Measurements from ENCODE around the gene FOXJ3.
A peak's percentile ranks its signal among the peaks of the same experiment; 100 is the strongest.

Gene FOXJ3

GRCh38 chr1:42264511-42265190 is 70.4 kb downstream of the FOXJ3 start:
- no peak overlapping the region for H3K4me3 ChIP-seq (ENCODE audit: low read length)
- no peak for DNase-seq (ENCODE audit: low read depth, low spot score)

- no peak overlapping the region for H3K4me3 ChIP-seq (ENCODE audit: low read length)
- DNase-seq (ENCODE audit: low read depth, low spot score), result no peak
These were observed 72.0 kb downstream of the FOXJ3 start for GRCh38 chr1:42263019-42263418.

GRCh38 chr1:42260376-42261070 is 74.5 kb downstream of the FOXJ3 start:
- DNase-seq (ENCODE audit: low read depth, low spot score), result no peak
- no peak overlapping the region for H3K4me3 ChIP-seq (ENCODE audit: low read length)

- no peak for DNase-seq (ENCODE audit: low read depth, low spot score)
- H3K4me3 ChIP-seq (ENCODE audit: low read length), result peak overlapping the region; percentile 24; the same call in 1 of the 2 replicates
These were observed 75.3 kb downstream of the FOXJ3 start for GRCh38 chr1:42259739-42260064.

- peak overlapping the region; percentile 38 for H3K4me3 ChIP-seq (ENCODE audit: low read length)
- peak; percentile 95 for DNase-seq (ENCODE audit: low read depth, low spot score)
These were observed 75.8 kb downstream of the FOXJ3 start for GRCh38 chr1:42259059-42259738.

GRCh38 chr1:42258218-42258617 is 76.8 kb downstream of the FOXJ3 start:
- no peak overlapping the region for H3K4me3 ChIP-seq (ENCODE audit: low read length)
- DNase-seq (ENCODE audit: low read depth, low spot score), result no peak

- H3K4me3 ChIP-seq (ENCODE audit: low read length), result no peak overlapping the region
- no peak for DNase-seq (ENCODE audit: low read depth, low spot score)
These were observed 84.0 kb downstream of the FOXJ3 start for GRCh38 chr1:42251042-42251441.

- no peak for DNase-seq (ENCODE audit: low read depth, low spot score)
- no peak overlapping the region for H3K4me3 ChIP-seq (ENCODE audit: low read length)
These were observed 84.9 kb downstream of the FOXJ3 start for GRCh38 chr1:42250164-42250563.

- DNase-seq (ENCODE audit: low read depth, low spot score), result peak; percentile 81
- H3K4me3 ChIP-seq (ENCODE audit: low read length), result peak overlapping the region; percentile 30
These were observed 93.9 kb downstream of the FOXJ3 start for GRCh38 chr1:42240966-42241755.

GRCh38 chr1:42239555-42239954 is 95.5 kb downstream of the FOXJ3 start:
- no peak for DNase-seq (ENCODE audit: low read depth, low spot score)

GRCh38 chr1:42239041-42239440 is 96.0 kb downstream of the FOXJ3 start:
- H3K4me3 ChIP-seq (ENCODE audit: low read length), result no peak overlapping the region
- no peak for DNase-seq (ENCODE audit: low read depth, low spot score)

More at GRCh38 chr1:42239555-42239954, 95.5 kb downstream of the FOXJ3 start:
- H3K4me3 ChIP-seq (ENCODE audit: low read length), result no peak overlapping the region

GRCh38 chr1:42231253-42231652 is 103.8 kb downstream of the FOXJ3 start:
- H3K4me3 ChIP-seq (ENCODE audit: low read length), result no peak overlapping the region
- no peak for DNase-seq (ENCODE audit: low read depth, low spot score)

GRCh38 chr1:42228938-42229337 is 106.1 kb downstream of the FOXJ3 start:
- no peak for DNase-seq (ENCODE audit: low read depth, low spot score)
- no peak overlapping the region for H3K4me3 ChIP-seq (ENCODE audit: low read length)

GRCh38 chr1:42223036-42223435 is 112.0 kb downstream of the FOXJ3 start:
- DNase-seq (ENCODE audit: low read depth, low spot score), result no peak
- H3K4me3 ChIP-seq (ENCODE audit: low read length), result no peak overlapping the region

GRCh38 chr1:42221952-42222606 is 113.0 kb downstream of the FOXJ3 start:
- DNase-seq (ENCODE audit: low read depth, low spot score), result no peak

GRCh38 chr1:42221456-42221855 is 113.6 kb downstream of the FOXJ3 start:
- H3K4me3 ChIP-seq (ENCODE audit: low read length), result no peak overlapping the region
- no peak for DNase-seq (ENCODE audit: low read depth, low spot score)

More at GRCh38 chr1:42221952-42222606, 113.0 kb downstream of the FOXJ3 start:
- H3K4me3 ChIP-seq (ENCODE audit: low read length), result no peak overlapping the region

- H3K4me3 ChIP-seq (ENCODE audit: low read length), result no peak overlapping the region
- DNase-seq (ENCODE audit: low read depth, low spot score), result no peak
These were observed 115.4 kb downstream of the FOXJ3 start for GRCh38 chr1:42219627-42220026.

- DNase-seq (ENCODE audit: low read depth, low spot score), result no peak
- no peak overlapping the region for H3K4me3 ChIP-seq (ENCODE audit: low read length)
These were observed 120.6 kb downstream of the FOXJ3 start for GRCh38 chr1:42214447-42214871.

GRCh38 chr1:42211224-42211623 is 123.8 kb downstream of the FOXJ3 start:
- DNase-seq (ENCODE audit: low read depth, low spot score), result no peak
- no peak overlapping the region for H3K4me3 ChIP-seq (ENCODE audit: low read length)
